Neural cell (in vitro differentiated cells): Measurements from ENCODE around the gene ZNF22.

ENCODE experiments used
- EZH2 ChIP-seq: fragments of 200-600, 300-800 bp; shearing (Covaris generic), sonication (generic); IDR thresholded peaks from 2 replicates; pipeline ENCODE4 v1.6.1; 2014; ENCODE audit warnings: antibody characterized with exemption, low read length, borderline replicate concordance, mild to moderate bottlenecking; ENCODE audit not compliant: insufficient read depth, poor library complexity, severe bottlenecking
- POLR2AphosphoS5 ChIP-seq: IDR thresholded peaks from 2 replicates; pipeline ENCODE4 v1.6.1; 2012
- TAF1 ChIP-seq: IDR thresholded peaks from 2 replicates; pipeline ENCODE4 v1.6.1; 2012; ENCODE audit warnings: low read depth

GRCh38 chr10:44983066-44983894 is 17.4 kb upstream of the ZNF22 start:
- TF ChIP-seq TAF1 = no peak
- TF ChIP-seq POLR2AphosphoS5 = no peak
- TF ChIP-seq EZH2 = no peak
